ENCODE data around the gene ITIH2. TPM values are rescaled to one million over a fixed set of nuclear protein-coding genes. Genes with fewer than 3 reads are reported as not detected.
"Not testable (repeated sequence)": the region's sequence is repeated elsewhere in the genome, so short reads cannot be mapped to it uniquely, and the experiment has no call there.

The ITIH2 gene, protein sequence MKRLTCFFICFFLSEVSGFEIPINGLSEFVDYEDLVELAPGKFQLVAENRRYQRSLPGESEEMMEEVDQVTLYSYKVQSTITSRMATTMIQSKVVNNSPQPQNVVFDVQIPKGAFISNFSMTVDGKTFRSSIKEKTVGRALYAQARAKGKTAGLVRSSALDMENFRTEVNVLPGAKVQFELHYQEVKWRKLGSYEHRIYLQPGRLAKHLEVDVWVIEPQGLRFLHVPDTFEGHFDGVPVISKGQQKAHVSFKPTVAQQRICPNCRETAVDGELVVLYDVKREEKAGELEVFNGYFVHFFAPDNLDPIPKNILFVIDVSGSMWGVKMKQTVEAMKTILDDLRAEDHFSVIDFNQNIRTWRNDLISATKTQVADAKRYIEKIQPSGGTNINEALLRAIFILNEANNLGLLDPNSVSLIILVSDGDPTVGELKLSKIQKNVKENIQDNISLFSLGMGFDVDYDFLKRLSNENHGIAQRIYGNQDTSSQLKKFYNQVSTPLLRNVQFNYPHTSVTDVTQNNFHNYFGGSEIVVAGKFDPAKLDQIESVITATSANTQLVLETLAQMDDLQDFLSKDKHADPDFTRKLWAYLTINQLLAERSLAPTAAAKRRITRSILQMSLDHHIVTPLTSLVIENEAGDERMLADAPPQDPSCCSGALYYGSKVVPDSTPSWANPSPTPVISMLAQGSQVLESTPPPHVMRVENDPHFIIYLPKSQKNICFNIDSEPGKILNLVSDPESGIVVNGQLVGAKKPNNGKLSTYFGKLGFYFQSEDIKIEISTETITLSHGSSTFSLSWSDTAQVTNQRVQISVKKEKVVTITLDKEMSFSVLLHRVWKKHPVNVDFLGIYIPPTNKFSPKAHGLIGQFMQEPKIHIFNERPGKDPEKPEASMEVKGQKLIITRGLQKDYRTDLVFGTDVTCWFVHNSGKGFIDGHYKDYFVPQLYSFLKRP
- total RNA-seq = not detected
- long read RNA-seq = 0 reads

- ATAC-seq (no peak), DNase-seq (no peak)
- intact Hi-C loops (cut with DNase I) = no loop called here
These were observed at the start of gene ITIH2 for GRCh38 chr10:7703140-7703539. TSS of gene ITIH2 (plus strand) at chr10:7703316. CDS start at chr10:7703435, 119 bp downstream.

- intact Hi-C loops (cut with DNase I); DNase-seq; ATAC-seq: not testable (repeated sequence)
These were observed 46.0 kb upstream of the ITIH2 start for GRCh38 chr10:7657079-7657478.

DNA sequence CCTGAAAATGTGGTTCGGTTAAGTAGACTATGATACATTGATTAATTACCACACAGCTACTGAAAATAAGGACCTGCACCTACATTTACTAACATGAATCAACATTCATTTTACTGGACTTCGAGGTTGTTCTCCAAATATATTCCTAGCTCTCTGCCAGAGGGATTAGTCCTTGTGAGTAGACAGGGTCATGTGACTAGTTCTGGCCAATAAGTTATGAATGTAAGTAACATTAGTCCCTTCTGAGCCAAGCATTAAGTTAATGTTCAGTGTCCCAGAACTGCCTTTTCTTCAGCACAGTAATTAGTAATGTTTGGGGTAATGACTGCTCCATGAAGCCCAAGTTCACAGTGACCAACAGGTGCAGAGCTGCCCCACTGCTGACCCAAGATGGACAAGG, 45.6 kb upstream of the ITIH2 start:
- DNase-seq (no peak), ATAC-seq (no peak)
- intact Hi-C loops (cut with DNase I) = no loop called here

- intact Hi-C loops (cut with DNase I) = no loop called here
- ATAC-seq (no peak), DNase-seq (no peak)
These were observed 43.6 kb upstream of the ITIH2 start for GRCh38 chr10:7659560-7659959.

GRCh38 chr10:7662522-7662921, 40.6 kb upstream of the ITIH2 start:
- intact Hi-C loops (cut with DNase I) = no loop called here
- no peak for ATAC-seq

DNA sequence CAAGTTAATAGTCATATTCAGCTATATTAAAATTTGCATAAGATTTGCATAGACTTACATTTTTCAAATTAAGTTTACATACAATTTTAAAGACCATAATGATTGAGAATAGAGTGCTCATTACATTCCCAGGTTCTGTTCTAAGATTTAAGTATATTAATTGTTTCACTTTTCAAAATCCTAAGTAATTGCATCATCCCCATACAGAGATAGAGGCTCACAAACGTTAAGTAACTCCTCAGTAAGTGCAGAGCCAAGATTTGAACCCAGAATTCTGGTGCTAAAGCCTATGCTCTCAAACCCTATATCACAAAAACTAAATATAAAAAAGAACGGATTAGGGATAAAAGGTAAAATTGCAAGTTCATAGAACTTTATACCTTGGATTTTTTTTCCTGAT, 38.4 kb upstream of the ITIH2 start:
- intact Hi-C loops (cut with DNase I) = no loop called here
- no peak for ATAC-seq
- DNase-seq = no peak

More at GRCh38 chr10:7662522-7662921, 40.6 kb upstream of the ITIH2 start:
- DNase-seq = no peak

DNA sequence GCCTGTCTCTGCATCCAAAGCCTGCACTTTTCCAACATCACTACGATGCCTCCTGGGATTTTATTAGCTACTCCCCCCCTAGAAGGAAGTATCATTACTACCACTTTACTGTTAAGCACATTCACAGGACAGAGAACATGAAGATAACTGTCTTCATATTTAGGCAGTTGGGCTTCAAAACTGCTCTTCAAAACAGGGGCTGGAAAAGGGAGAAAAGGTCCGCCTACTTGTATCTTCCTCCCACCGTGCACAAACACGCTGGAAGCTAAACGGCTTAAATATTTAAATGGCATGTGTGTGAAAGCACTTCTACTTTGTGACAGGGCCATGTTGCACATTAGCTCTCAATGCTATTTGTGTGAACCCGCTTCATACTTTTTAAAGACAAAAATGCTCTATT, 37.3 kb upstream of the ITIH2 start:
- DNase-seq (no peak), ATAC-seq (no peak)
- intact Hi-C loops (cut with DNase I) = no loop called here

- intact Hi-C loops (cut with DNase I) = no loop called here
- DNase-seq (peak; percentile 22), ATAC-seq (peak; percentile 60 to 62)
These were observed 36.7 kb upstream of the ITIH2 start, which contains the start of gene ITIH5 for GRCh38 chr10:7666253-7667023. TSS of gene ITIH5 (minus strand) at chr10:7666966. CDS start at chr10:7666892, 74 bp downstream.

GRCh38 chr10:7667262-7668141, 35.6 kb upstream of the ITIH2 start:
- DNase-seq (no peak), ATAC-seq (peak; percentile 67 to 72)
- intact Hi-C loops (cut with DNase I) = no loop called here

- ATAC-seq = no peak
- no peak for DNase-seq
- intact Hi-C loops (cut with DNase I) = no loop called here
These were observed 33.0 kb upstream of the ITIH2 start for GRCh38 chr10:7670157-7670556.

- intact Hi-C loops (cut with DNase I) = no loop called here
- ATAC-seq (no peak), DNase-seq (no peak)
These were observed 30.6 kb upstream of the ITIH2 start for GRCh38 chr10:7672341-7673134.

DNA sequence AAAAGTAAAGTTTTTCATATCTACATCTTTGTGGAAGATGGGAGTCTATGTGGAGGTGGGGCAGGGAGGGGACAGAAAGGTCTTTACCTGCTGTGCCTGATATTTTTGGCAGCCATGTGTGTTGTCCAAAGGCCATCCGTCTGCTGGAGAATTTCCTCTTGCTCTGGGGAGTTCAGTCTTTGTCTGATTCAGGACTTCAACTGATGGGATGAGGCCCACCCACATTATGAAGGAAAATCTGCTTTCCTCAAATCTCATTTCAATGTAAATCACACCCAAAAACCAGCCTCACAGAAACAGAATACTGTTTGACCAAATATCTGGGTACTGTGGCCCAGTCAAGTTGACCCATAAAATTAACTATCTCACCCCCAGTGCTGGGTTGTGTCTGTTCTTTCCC, 23.9 kb upstream of the ITIH2 start:
- ATAC-seq = no peak
- intact Hi-C loops (cut with DNase I) = no loop called here
- no peak for DNase-seq

GRCh38 chr10:7680078-7680477, 23.0 kb upstream of the ITIH2 start:
- DNase-seq; ATAC-seq; intact Hi-C loops (cut with DNase I): not testable (repeated sequence)

DNA sequence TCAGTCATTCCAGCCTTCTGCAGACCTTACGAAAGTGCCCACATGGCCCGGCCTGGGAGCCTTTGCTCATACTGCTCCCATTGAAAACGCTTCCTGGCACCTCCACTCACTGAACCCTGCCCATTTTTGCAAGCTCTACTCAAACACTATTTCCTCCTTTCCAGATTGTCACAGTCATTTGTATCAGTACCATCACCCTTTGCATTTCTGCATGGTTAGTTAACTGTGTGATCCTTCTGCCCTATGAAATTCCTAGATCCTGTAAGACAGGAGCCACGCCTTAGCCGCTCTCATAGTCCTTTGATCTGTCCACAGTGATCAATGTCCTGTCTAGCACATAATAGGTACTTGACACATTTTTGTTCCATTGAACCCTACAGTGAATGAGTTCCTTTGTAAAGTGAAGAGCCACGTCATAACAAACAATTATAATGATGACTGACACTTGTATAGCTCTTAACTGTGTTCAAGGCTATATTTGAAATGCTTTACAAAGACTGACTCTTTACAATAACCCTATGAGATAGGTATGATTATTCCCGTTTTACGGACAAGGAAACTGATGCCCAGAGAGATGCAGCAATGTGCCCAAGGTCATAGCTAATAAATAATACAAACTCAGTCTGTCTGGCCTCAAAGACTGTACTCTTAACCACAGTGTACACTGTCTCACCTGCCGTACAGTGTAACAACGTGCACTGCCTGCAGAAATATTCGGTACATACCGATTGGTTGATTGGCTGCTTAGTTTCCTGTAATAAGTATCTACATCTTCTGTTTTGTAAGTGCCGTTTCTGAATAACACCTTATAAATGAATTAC, 16.6 kb upstream of the ITIH2 start:
- peak in 1 of 2 donors; percentile 75 for ATAC-seq
- intact Hi-C loops (cut with DNase I) = loop anchor here (2.0 to 5.0 kb wide), 2 partner anchors 159 to 160 kb away; no protein-coding TSS in a partner anchor
- DNase-seq = no peak

GRCh38 chr10:7687228-7687907, 15.7 kb upstream of the ITIH2 start:
- DNase-seq (peak; percentile 81), ATAC-seq (peak; percentile 94 to 95)
- intact Hi-C loops (cut with DNase I) = loop anchor here (2.0 to 5.0 kb wide), 2 partner anchors 160 to 161 kb away; no protein-coding TSS in a partner anchor

GRCh38 chr10:7689591-7689990, 13.5 kb upstream of the ITIH2 start:
- intact Hi-C loops (cut with DNase I) = loop anchor here in 1 of 2 donors (5.0 kb wide), 1 partner anchor 162 kb away; no protein-coding TSS in a partner anchor
- no peak for DNase-seq
- no peak for ATAC-seq
